Stimulated activated CD8-positive, alpha-beta memory T cell treated with anti-CD3 and anti-CD28 coated beads, Interleukin-2, amount 100 ng/mL, for 48 hours (primary cell): Measurements from ENCODE around the gene TCF7.
"Not testable (repeated sequence)": the region's sequence is repeated elsewhere in the genome, so short reads cannot be mapped to it uniquely, and the experiment has no call there.

Experiments used
- DNase-seq, 2 donors: peaks; one replicate each; pipeline ENCODE4 v3.0.0-alpha.2; 2020; ENCODE audit warnings: low read depth in 2 of 2

TCF7 gene

GRCh38 chr5:134145041-134145757 lies 30.7 kb downstream of the TCF7 start:
- DNase-seq = no peak

GRCh38 chr5:134145779-134146581 lies 31.5 kb downstream of the TCF7 start:
- peak; percentile 66 to 78 for DNase-seq

- no peak for DNase-seq
Observed at GRCh38 chr5:134146651-134147518, 32.4 kb downstream of the TCF7 start.

- no peak for DNase-seq
Observed at GRCh38 chr5:134148316-134148715, 33.8 kb downstream of the TCF7 start.

- DNase-seq = no peak
Observed at GRCh38 chr5:134148986-134149539, 34.6 kb downstream of the TCF7 start.

GRCh38 chr5:134149571-134150303 lies 35.3 kb downstream of the TCF7 start:
- DNase-seq = no peak

GRCh38 chr5:134151723-134152122 lies 37.2 kb downstream of the TCF7 start:
- no peak for DNase-seq

- DNase-seq = not testable (repeated sequence)
Observed at GRCh38 chr5:134152173-134152832, 37.8 kb downstream of the TCF7 start.

- DNase-seq = no peak
Observed at GRCh38 chr5:134153241-134153640, 38.8 kb downstream of the TCF7 start.

GRCh38 chr5:134153657-134154056 lies 39.2 kb downstream of the TCF7 start:
- no peak for DNase-seq

GRCh38 chr5:134161513-134162395 lies 47.3 kb downstream of the TCF7 start:
- DNase-seq = no peak

GRCh38 chr5:134162592-134162991 lies 48.1 kb downstream of the TCF7 start:
- no peak for DNase-seq

- DNase-seq = no peak
Observed at GRCh38 chr5:134171972-134172371, 57.5 kb downstream of the TCF7 start.

GRCh38 chr5:134174841-134175839 lies 60.7 kb downstream of the TCF7 start:
- DNase-seq = no peak

GRCh38 chr5:134175921-134176510 lies 61.5 kb downstream of the TCF7 start:
- peak in 1 of 2 donors; percentile 29 for DNase-seq

GRCh38 chr5:134176511-134177368 lies 62.3 kb downstream of the TCF7 start, which contains the start of gene SKP1:
Gene SKP1, minus strand, starts transcription at chr5:134176950. Its CDS starts 2,928 bp downstream, at chr5:134174022.
- peak; percentile 76 to 77 for DNase-seq
